ENCODE measurements around the gene DDX1.
"Not testable (repeated sequence)": the region's sequence is repeated elsewhere in the genome, so short reads cannot be mapped to it uniquely, and the experiment has no call there.

DDX1 gene

DNA sequence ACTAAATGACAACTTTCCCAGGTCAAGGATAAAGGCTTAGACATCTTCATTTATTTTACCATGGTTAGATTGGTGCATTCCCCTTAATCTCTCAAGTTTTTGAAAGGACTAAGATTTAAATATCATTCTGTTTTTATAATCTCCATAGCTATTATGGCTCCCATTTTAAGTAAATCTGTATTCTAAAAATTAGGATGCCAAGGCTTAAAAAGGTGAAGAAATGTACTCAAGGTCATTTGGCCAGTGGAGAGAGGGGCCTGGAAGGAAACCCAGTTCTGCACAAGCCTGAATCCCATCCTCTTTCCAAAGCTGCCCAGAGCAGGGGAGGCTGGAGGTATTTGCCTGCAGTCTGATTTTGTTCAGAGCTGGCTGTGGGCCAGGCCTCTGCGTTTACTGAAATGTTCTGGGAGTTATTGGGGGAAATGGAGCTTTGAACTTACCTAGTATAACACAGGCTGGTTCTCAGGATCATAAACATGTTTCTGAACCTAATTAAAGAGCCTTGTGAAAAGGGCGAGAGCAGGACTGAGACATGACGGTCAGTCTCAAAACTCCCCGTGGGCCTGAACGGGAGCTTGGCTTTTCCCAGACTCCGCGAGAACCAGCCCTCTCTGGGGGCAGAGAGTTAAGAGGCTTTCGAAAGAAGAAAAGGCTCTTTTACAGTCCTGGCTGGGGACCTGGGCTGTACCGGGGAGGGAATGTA lies 85.6 kb downstream of the DDX1 start:
- no peak for DNase-seq (ENCODE audit: low read depth)

DNA sequence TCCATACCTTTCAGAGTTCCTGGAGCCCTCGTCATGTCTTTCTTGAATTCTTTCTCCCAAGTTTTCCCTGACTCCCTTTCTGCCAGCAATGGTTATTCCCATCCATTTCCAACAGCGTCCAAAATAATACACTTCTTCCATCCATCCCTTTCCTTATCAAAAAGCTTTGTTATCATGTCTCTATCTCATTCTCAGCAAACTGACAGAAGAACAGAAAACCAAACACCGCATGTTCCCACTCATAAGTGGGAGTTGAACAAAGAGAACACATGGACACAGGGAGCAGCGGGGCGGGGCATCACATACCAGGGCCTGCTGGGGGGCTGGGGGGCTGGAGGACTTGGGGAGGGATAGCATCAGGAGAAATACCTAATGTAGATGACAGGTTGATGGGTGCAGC lies 86.7 kb downstream of the DDX1 start:
- no peak for DNase-seq (ENCODE audit: low read depth)

DNA sequence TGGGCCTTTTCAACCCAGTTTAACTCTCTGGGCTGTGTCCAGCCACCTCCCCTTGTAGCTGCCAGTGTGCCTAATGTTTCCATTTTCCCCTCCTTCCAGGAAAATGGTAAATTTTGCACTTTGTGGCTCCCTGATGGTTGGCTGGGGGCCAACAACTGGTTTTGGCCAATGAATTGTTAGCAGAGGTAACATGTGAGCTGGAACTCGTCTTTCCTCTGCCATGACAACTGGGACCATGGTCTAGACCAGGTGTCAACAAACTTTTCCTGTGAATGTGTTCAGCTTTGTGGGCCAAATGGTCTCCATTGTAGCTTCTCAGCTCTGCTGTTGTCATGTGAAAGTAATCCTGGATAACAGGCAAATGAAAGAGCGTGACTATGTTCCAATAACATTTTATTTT lies 87.2 kb downstream of the DDX1 start:
- DNase-seq (ENCODE audit: low read depth): no peak

DNA sequence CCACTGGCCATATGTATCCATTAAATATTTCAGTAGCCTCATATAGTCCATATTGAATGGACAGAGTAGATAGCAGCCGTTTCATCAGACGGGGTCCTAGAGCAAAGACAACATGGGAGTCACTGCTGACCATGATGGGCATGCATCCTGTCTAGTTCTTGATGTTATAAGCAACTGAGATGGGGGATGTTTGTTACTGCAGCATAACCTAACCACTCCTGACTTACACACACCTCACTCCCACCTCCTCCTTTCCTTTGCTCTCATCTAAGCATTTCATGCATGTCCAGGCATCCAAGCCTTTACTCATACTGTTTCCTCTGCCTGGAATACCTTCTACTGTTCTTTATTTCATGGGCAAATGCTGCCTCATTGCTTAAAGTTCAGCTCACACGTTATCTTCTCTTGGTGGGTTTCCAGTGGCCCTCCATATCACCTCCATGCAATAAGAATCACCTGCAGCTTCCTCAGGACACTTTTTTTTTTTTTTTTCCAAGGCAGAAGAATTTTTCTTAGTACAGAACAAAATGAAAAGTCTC lies 87.8 kb downstream of the DDX1 start:
- DNase-seq (ENCODE audit: low read depth): no peak

DNA sequence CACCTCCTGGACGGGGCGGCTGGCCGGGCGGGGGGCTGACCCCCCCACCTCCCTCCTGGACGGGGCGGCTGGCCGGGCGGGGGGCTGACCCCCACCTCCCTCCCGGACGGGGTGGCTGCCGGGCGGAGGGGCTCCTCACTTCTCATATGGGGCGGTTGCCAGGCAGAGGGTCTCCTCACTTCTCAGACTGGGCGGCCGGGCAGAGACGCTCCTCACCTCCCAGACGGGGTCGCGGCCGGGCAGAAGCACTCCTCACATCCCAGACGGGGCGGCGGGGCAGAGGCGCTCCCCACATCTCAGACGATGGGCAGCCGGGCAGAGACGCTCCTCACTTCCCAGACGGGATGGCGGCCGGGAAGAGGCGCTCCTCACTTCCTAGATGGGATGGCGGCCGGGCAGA lies 88.5 kb downstream of the DDX1 start:
- not testable (repeated sequence) for DNase-seq (ENCODE audit: low read depth)

All from stimulated activated CD8-positive, alpha-beta memory T cell treated with anti-CD3 and anti-CD28 coated beads, Interleukin-12 subunit alpha, Interleukin-12 subunit beta, amount 100 ng/mL, for 1 hour (primary cell).